Daoy (cell line): ENCODE results near the gene IL19. TPM values are rescaled to one million over a fixed set of nuclear protein-coding genes. Genes with fewer than 3 reads are reported as not detected.
A peak's percentile ranks its signal among the peaks of the same experiment; 100 is the strongest.

Experiments
- DNase-seq: peaks from one replicate; pipeline ENCODE4 v3.0.0-alpha.2; 2015; ENCODE audit warnings: low read depth
- total RNA-seq: library from RNA; depleted of rRNA; stranded (reverse); fragments of >200 nt; shearing (Covaris generic); gene quantifications from 2 replicates; pipeline ENCODE4 v1.2.3, GENCODE V29; 2014

The IL19 gene
- total RNA-seq, 1 experiment from 2014 or later, result not detected

- no peak for DNase-seq
Observed at GRCh38 chr1:206800411-206800810, 29.8 kb downstream of the IL19 start.

DNA sequence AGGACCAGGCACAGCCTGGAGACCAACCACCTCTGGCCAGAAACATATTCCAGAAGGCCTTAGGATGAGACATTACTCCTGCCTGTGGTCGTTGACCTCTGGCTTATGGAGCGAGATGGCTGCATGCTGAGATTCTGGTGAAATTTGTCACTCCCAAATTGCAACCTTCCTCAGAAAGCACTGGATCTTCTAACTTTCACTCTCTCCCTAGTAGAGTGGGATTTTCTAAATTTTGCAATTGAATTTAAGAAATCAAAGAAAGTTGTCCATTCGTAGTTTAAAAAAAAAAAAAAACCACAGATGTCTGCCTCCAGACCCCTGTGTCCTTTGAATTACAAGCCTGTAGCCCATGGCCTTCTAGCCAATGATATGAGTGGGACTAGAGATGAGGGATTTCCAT lies 30.3 kb downstream of the IL19 start:
- no peak for DNase-seq

GRCh38 chr1:206801467-206801866 lies 30.9 kb downstream of the IL19 start:
- no peak for DNase-seq

GRCh38 chr1:206802401-206802800 lies 31.8 kb downstream of the IL19 start:
- DNase-seq, result no peak

GRCh38 chr1:206803221-206803730 lies 32.7 kb downstream of the IL19 start:
- no peak for DNase-seq

- no peak for DNase-seq
Observed at GRCh38 chr1:206804156-206804737, 33.7 kb downstream of the IL19 start.

GRCh38 chr1:206805357-206805756 lies 34.8 kb downstream of the IL19 start:
- DNase-seq, result no peak

GRCh38 chr1:206808615-206809014 lies 38.0 kb downstream of the IL19 start:
- DNase-seq, result peak; percentile 17

- peak; percentile 15 for DNase-seq
Observed at GRCh38 chr1:206809504-206810084, 39.0 kb downstream of the IL19 start.

GRCh38 chr1:206812471-206812870 lies 41.9 kb downstream of the IL19 start:
- DNase-seq, result no peak

- DNase-seq, result peak; percentile 27
Observed at GRCh38 chr1:206814716-206815341, 44.3 kb downstream of the IL19 start.

- DNase-seq, result no peak
Observed at GRCh38 chr1:206816390-206817287, 46.1 kb downstream of the IL19 start.

- DNase-seq, result no peak
Observed at GRCh38 chr1:206821493-206821892, 50.9 kb downstream of the IL19 start.

DNA sequence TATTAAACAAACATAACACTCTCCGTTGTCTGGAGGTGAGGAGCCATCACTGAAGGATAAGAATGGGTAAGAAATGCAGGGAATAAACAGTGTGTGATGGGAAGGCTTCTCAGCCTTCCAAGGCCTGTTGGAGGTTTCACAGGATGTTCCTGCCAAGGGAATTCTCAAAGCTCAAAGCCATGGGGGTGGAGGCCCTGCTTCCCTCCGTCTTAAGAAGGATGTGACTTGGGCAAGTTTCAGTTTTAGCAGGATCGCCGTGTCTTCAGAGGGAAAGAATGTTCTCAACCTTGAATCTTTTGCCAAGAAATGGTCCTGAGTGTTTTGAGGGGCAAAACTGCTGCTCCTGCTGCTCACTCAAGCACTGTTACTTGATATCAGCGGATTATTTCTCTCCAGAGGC lies 53.2 kb downstream of the IL19 start:
- DNase-seq, result no peak

DNA sequence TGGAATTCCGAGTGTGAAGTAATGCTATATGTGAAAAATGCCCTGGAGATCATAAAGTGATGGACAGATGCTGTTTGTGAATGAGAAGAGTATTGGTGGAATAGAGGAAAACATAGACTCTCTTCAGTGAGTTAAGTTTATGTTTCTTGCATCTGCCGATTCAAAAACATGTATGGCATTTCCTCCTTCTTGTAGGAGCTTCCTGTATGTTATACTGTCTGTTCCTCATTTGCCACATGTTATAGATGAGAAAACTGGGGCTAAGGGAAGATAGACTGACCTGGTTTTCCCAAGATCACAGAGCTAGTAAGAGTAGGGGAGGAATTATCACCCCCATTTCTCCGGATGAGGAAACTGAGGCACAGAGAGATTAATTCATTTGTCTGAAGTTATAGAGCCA lies 53.8 kb downstream of the IL19 start:
- DNase-seq, result no peak

DNA sequence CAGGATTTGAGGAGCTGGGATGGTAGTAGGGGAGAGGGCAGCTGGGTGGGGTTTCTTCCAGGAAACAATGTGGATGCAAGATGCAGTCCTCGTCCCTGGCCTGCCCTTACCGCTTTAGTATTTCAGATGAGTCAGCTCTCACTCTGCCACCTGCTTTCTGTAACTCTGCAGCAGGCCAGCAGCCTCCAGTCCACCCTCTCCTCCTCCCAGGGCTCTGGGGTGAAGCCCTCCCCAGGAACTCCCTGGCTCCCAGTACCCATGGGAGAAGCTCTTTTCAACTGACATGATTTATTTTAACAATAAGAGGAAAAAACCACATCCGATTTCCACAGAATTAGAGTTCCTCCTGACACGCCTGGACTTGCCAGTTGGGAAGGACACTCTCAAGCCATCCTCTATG lies 55.8 kb downstream of the IL19 start:
- peak; percentile 17 for DNase-seq

- no peak for DNase-seq
Observed at GRCh38 chr1:206828061-206828460, 57.5 kb downstream of the IL19 start.

GRCh38 chr1:206828765-206829164 lies 58.2 kb downstream of the IL19 start:
- no peak for DNase-seq

DNA sequence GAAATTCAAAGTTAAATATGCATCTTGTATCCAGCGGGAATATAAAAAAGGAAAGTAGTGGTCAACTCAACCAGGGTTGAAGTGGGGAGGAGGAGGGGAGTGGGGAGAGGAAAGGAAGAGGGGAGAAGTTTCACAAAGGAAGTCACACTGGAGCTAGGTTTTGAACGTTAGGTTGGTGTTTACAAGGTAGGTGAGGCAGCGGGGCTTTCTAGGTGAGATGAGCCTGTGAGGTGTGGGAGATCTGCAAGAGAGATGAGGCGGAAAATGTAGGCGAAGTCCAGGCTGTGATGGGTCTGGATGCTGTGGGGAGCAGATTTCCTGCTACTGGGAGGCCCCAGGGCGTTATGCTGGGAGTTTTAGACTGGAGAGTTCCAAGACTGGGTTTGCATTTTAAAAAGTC lies 58.7 kb downstream of the IL19 start:
- DNase-seq, result no peak

- DNase-seq, result no peak
Observed at GRCh38 chr1:206829875-206830274, 59.3 kb downstream of the IL19 start.

GRCh38 chr1:206831650-206832049 lies 61.1 kb downstream of the IL19 start:
- no peak for DNase-seq

GRCh38 chr1:206832352-206832880 lies 61.8 kb downstream of the IL19 start:
- DNase-seq, result no peak
